Measurements from ENCODE around the gene USHBP1. TPM values are rescaled to one million over a fixed set of nuclear protein-coding genes. Genes with fewer than 3 reads are reported as not detected.

The USHBP1 gene
- total RNA-seq, 1 experiment from 2014 or later: 6.4 TPM

GRCh38 chr19:17281391-17282304 lies 17.1 kb upstream of the USHBP1 start, which contains the start of gene ANKLE1:
TSS of gene ANKLE1 (plus strand) at chr19:17281901. CDS start at chr19:17281921, 20 bp downstream.
- Histone ChIP-seq H3K56ac (ENCODE audit: insufficient read length, low read depth, low read length) (no peak within 1 kb of the TSS), H3K4me2 (ENCODE audit: insufficient read depth, insufficient read length, low read length) (peak within 1 kb of the TSS; percentile 50), H4K5ac (ENCODE audit: insufficient read length, low read depth, low read length) (no peak within 1 kb of the TSS), H2BK12ac (ENCODE audit: insufficient read length, low read depth, low read length) (no peak within 1 kb of the TSS), H3T11ph (ENCODE audit: low read length) (no peak within 1 kb of the TSS), H3K4me1 (ENCODE audit: insufficient read depth, low read length) (no peaks in the 10 kb centered on the region), H2AK5ac (ENCODE audit: insufficient read length, low read length) (no peak within 1 kb of the TSS), H3K4ac (ENCODE audit: low read depth, low read length) (no peak within 1 kb of the TSS), H3K79me1 (ENCODE audit: insufficient read depth, low read depth, low read length, poor library complexity, severe bottlenecking) (no peaks in the 10 kb centered on the region), H2BK120ac (ENCODE audit: low read depth, low read length, poor library complexity, severe bottlenecking) (no peak within 1 kb of the TSS), H4K91ac (ENCODE audit: insufficient read length, low read depth, low read length) (no peak within 1 kb of the TSS), H3K9me3 (ENCODE audit: control insufficient read depth, low read depth, low read length) (no peaks in the 10 kb centered on the region), H4K20me1 (ENCODE audit: control insufficient read depth, insufficient read depth, insufficient read length) (peaks cover 4% of the 10 kb centered on the region), H2BK20ac (ENCODE audit: low read depth, low read length, poor library complexity, severe bottlenecking) (no peak within 1 kb of the TSS), H3K9ac (ENCODE audit: extremely low read depth, insufficient read length, low read length) (no peak within 1 kb of the TSS), H3K23me2 (ENCODE audit: insufficient read length, low read depth, low read length, poor library complexity, severe bottlenecking) (peaks cover 5% of the 10 kb centered on the region), H4K8ac (replicated peaks; ENCODE audit: insufficient read length, low read depth, low read length) (no peak within 1 kb of the TSS), H3K27ac (ENCODE audit: insufficient read length, low read depth, low read length) (no peak within 1 kb of the TSS), H2BK5ac (ENCODE audit: insufficient read length, low read length) (no peak within 1 kb of the TSS), H3K14ac (ENCODE audit: insufficient read depth, low read length) (peak within 1 kb of the TSS; percentile 75), H3K27me3 (ENCODE audit: insufficient read depth, low read length) (no peaks in the 10 kb centered on the region; the same call in 1 of the 2 replicates), H3K18ac (ENCODE audit: insufficient read length, low read depth, low read length) (peak within 1 kb of the TSS; percentile 52), H3K79me2 (ENCODE audit: insufficient read depth, low read length) (no peaks in the 10 kb centered on the region), H2BK15ac (ENCODE audit: low read depth, low read length) (no peak within 1 kb of the TSS), H3K23ac (ENCODE audit: insufficient read length, low read depth, low read length) (no peak within 1 kb of the TSS), H2AFZ (ENCODE audit: low read length) (no peak within 1 kb of the TSS)
- Mint-ChIP-seq H3K36me3 (ENCODE audit: insufficient read depth in 1 of 3, low read depth in 3 of 3) (peaks cover 35 to 39% (median 37%) of the 10 kb centered on the region in 3 experiments), H3K4me3 (peak within 1 kb of the TSS; percentile 75 to 90), H3K9me3 (no peaks in the 10 kb centered on the region; a peak in 1 of 5 replicates), H3K4me1 (peaks cover 4 to 5% of the 10 kb centered on the region in 2 experiments; a peak in 2 of 4 replicates), H3K27me3 (ENCODE audit: low read depth) (peaks cover 7% of the 10 kb centered on the region), H3K27ac (0 out of 7 replicates have a peak within 1 kb of the TSS, but pooled peaks of 1 of the 3 experiments have one; percentile 82)
- WGBS (ENCODE audit: extremely low coverage, insufficient read length, low lambda C conversion rate): no CpG with 5 or more reads among the region's 75 CpGs
- TF ChIP-seq CTCF (conservative IDR thresholded peaks at IDR 0.05): no peak
- DNase-seq: peak; percentile 77

Data from H9 (cell line).